Adipocyte (in vitro differentiated cells): ENCODE results near the gene DIAPH2.
A peak's percentile ranks its signal among the peaks of the same experiment; 100 is the strongest.

Source experiments
- DNase-seq: peaks from one replicate; pipeline ENCODE4 v3.0.0-alpha.2; 2015; ENCODE audit warnings: low read depth
- H3K27me3 ChIP-seq: replicated peaks from 2 replicates; pipeline ENCODE4 v1.7.0; 2013; ENCODE audit warnings: mild to moderate bottlenecking, low read length, moderate library complexity; ENCODE audit not compliant: control insufficient read depth, insufficient read depth
- H3K36me3 ChIP-seq: 2 replicates; pipeline ENCODE4 v1.7.0; 2013; ENCODE audit warnings: low read length, mild to moderate bottlenecking, moderate library complexity; ENCODE audit not compliant: control insufficient read depth, insufficient read depth, severe bottlenecking
- H3K4me1 ChIP-seq: 2 replicates; pipeline ENCODE4 v1.7.0; 2013; ENCODE audit warnings: mild to moderate bottlenecking, low read length, moderate library complexity; ENCODE audit not compliant: control insufficient read depth, insufficient read depth
- H3K4me3 ChIP-seq: 2 replicates; pipeline ENCODE4 v1.7.0; 2013; ENCODE audit warnings: mild to moderate bottlenecking, low read length, moderate library complexity
- H3K9ac ChIP-seq: 2 replicates; pipeline ENCODE4 v1.7.0; 2013; ENCODE audit warnings: mild to moderate bottlenecking, low read length, moderate library complexity
- H3K9me3 ChIP-seq: 2 replicates; pipeline ENCODE4 v1.7.0; 2013; ENCODE audit warnings: mild to moderate bottlenecking, low read length, moderate library complexity; ENCODE audit not compliant: control insufficient read depth

DIAPH2 gene

GRCh38 chrX:96978906-96979305 lies 294.3 kb downstream of the DIAPH2 start:
- Histone ChIP-seq H3K36me3 (peaks cover 3% of the 10 kb centered on the region), H3K9me3 (no peaks in the 10 kb centered on the region), H3K9ac (no peak overlapping the region)

GRCh38 chrX:96979766-96980165 lies 295.1 kb downstream of the DIAPH2 start:
- Histone ChIP-seq H3K4me1 (no peaks in the 10 kb centered on the region), H3K9ac (no peak overlapping the region), H3K36me3 (peaks cover 3% of the 10 kb centered on the region), H3K4me3 (no peak overlapping the region), H3K27me3 (no peaks in the 10 kb centered on the region), H3K9me3 (no peaks in the 10 kb centered on the region)
- no peak for DNase-seq

More at GRCh38 chrX:96978906-96979305, 294.3 kb downstream of the DIAPH2 start:
- Histone ChIP-seq H3K27me3 (no peaks in the 10 kb centered on the region), H3K4me3 (no peak overlapping the region), H3K4me1 (no peaks in the 10 kb centered on the region)
- no peak for DNase-seq

GRCh38 chrX:96982161-96982560 lies 297.5 kb downstream of the DIAPH2 start:
- Histone ChIP-seq H3K4me3 (no peak overlapping the region), H3K27me3 (no peaks in the 10 kb centered on the region), H3K36me3 (peaks cover 3% of the 10 kb centered on the region), H3K9ac (no peak overlapping the region), H3K4me1 (no peaks in the 10 kb centered on the region), H3K9me3 (no peaks in the 10 kb centered on the region)
- no peak for DNase-seq

GRCh38 chrX:96984538-96984937 lies 299.9 kb downstream of the DIAPH2 start:
- no peak overlapping the region for H3K4me3 ChIP-seq
- no peak overlapping the region for H3K9ac ChIP-seq

GRCh38 chrX:96985046-96985445 lies 300.4 kb downstream of the DIAPH2 start:
- Histone ChIP-seq H3K4me3 (no peak overlapping the region), H3K27me3 (no peaks in the 10 kb centered on the region), H3K9me3 (no peaks in the 10 kb centered on the region), H3K36me3 (no peaks in the 10 kb centered on the region), H3K4me1 (no peaks in the 10 kb centered on the region), H3K9ac (no peak overlapping the region)
- DNase-seq, result peak; percentile 1

More at GRCh38 chrX:96984538-96984937, 299.9 kb downstream of the DIAPH2 start:
- H3K36me3 ChIP-seq, result no peaks in the 10 kb centered on the region
- H3K9me3 ChIP-seq, result no peaks in the 10 kb centered on the region
- DNase-seq, result no peak
- H3K4me1 ChIP-seq, result no peaks in the 10 kb centered on the region
- H3K27me3 ChIP-seq, result no peaks in the 10 kb centered on the region

- Histone ChIP-seq H3K9me3 (no peaks in the 10 kb centered on the region), H3K4me1 (no peaks in the 10 kb centered on the region), H3K27me3 (no peaks in the 10 kb centered on the region), H3K4me3 (no peak overlapping the region), H3K9ac (no peak overlapping the region), H3K36me3 (no peaks in the 10 kb centered on the region)
- peak; percentile 43 for DNase-seq
These were observed 302.6 kb downstream of the DIAPH2 start for GRCh38 chrX:96987228-96987627.

- Histone ChIP-seq H3K9me3 (no peaks in the 10 kb centered on the region), H3K4me1 (no peaks in the 10 kb centered on the region), H3K9ac (no peak overlapping the region), H3K4me3 (no peak overlapping the region), H3K36me3 (no peaks in the 10 kb centered on the region), H3K27me3 (no peaks in the 10 kb centered on the region)
- no peak for DNase-seq
These were observed 305.4 kb downstream of the DIAPH2 start for GRCh38 chrX:96989830-96990571.

- Histone ChIP-seq H3K9me3 (no peaks in the 10 kb centered on the region), H3K4me3 (no peak overlapping the region), H3K9ac (no peak overlapping the region), H3K4me1 (no peaks in the 10 kb centered on the region), H3K27me3 (no peaks in the 10 kb centered on the region), H3K36me3 (no peaks in the 10 kb centered on the region)
- no peak for DNase-seq
These were observed 309.5 kb downstream of the DIAPH2 start for GRCh38 chrX:96994093-96994492.

GRCh38 chrX:96997196-96997595 lies 312.6 kb downstream of the DIAPH2 start:
- no peaks in the 10 kb centered on the region for H3K27me3 ChIP-seq
- H3K4me3 ChIP-seq, result no peak overlapping the region
- H3K9ac ChIP-seq, result no peak overlapping the region
- no peak for DNase-seq
- no peaks in the 10 kb centered on the region for H3K4me1 ChIP-seq
- H3K36me3 ChIP-seq, result no peaks in the 10 kb centered on the region
- no peaks in the 10 kb centered on the region for H3K9me3 ChIP-seq

GRCh38 chrX:97000682-97001368 lies 316.2 kb downstream of the DIAPH2 start:
- no peaks in the 10 kb centered on the region for H3K4me1 ChIP-seq
- H3K9me3 ChIP-seq, result peaks cover 3% of the 10 kb centered on the region
- no peak overlapping the region for H3K9ac ChIP-seq
- no peaks in the 10 kb centered on the region for H3K36me3 ChIP-seq
- H3K27me3 ChIP-seq, result no peaks in the 10 kb centered on the region
- H3K4me3 ChIP-seq, result no peak overlapping the region
- DNase-seq, result no peak

- Histone ChIP-seq H3K4me1 (no peaks in the 10 kb centered on the region), H3K9me3 (peaks cover 3% of the 10 kb centered on the region), H3K27me3 (no peaks in the 10 kb centered on the region), H3K36me3 (no peaks in the 10 kb centered on the region), H3K4me3 (no peak overlapping the region), H3K9ac (no peak overlapping the region)
- DNase-seq, result no peak
These were observed 321.5 kb downstream of the DIAPH2 start for GRCh38 chrX:97006167-97006566.
